ENCODE measurements around the gene IKZF3. TPM values are rescaled to one million over a fixed set of nuclear protein-coding genes. Genes with fewer than 3 reads are reported as not detected.
A peak's percentile ranks its signal among the peaks of the same experiment; 100 is the strongest.
"Not testable (repeated sequence)": the region's sequence is repeated elsewhere in the genome, so short reads cannot be mapped to it uniquely, and the experiment has no call there.

IKZF3 gene
- total RNA-seq (1 to 10 TPM in 2 of 6 donors, under 1 TPM in 4; 0.32 to 1.2 (median 0.84) TPM), polyA plus RNA-seq (under 1 TPM; 0.12 to 0.15 TPM)

- H3K27me3 ChIP-seq, result peaks cover 7 to 56% (median 17%) of the 10 kb centered on the region in 4 donors
- peak within 1 kb of the TSS in 1 of 4 donors; percentile 25 for H3K4me3 ChIP-seq
- H3K4me1 ChIP-seq, result peaks cover 0 to 10% (median 0%) of the 10 kb centered on the region in 3 donors
- 2 to 3% methylated on average over 50 of the region's 50 CpGs for WGBS, 2 donors
- no peaks in the 10 kb centered on the region for H3K9me3 ChIP-seq
- ATAC-seq (peak; percentile 99), FAIRE-seq (no peak), DNase-seq (peak; percentile 63 to 92 (median 73))
- no peak for TF ChIP-seq CTCF (IDR thresholded peaks at IDR 0.05)
- intact Hi-C loops (cut with DNase I), result no loop called here
- no peaks in the 10 kb centered on the region for H3K36me3 ChIP-seq
- H3K27ac ChIP-seq, result no peak within 1 kb of the TSS
These were observed at the start of gene IKZF3 for GRCh38 chr17:39863918-39864746. TSS of gene IKZF3 (minus strand) at chr17:39864312. CDS start at chr17:39864126, 186 bp downstream.

GRCh38 chr17:39908789-39909352 is 44.8 kb upstream of the IKZF3 start:
- no peak for TF ChIP-seq CTCF (IDR thresholded peaks at IDR 0.05)
- Histone ChIP-seq H3K36me3 (no peaks in the 10 kb centered on the region), H3K4me3 (no peak overlapping the region), H3K4me1 (no peaks in the 10 kb centered on the region), H3K27me3 (no peaks in the 10 kb centered on the region), H3K27ac (no peak overlapping the region), H3K9me3 (no peaks in the 10 kb centered on the region)
- ATAC-seq (no peak), FAIRE-seq (no peak), DNase-seq (no peak)
- WGBS, 2 donors, result 90 to 93% methylated on average over 6 of the region's 6 CpGs
- intact Hi-C loops (cut with DNase I), result no loop called here

GRCh38 chr17:39904990-39905288 is 40.8 kb upstream of the IKZF3 start:
- no peak for ATAC-seq
- no peak for FAIRE-seq
- no peaks in the 10 kb centered on the region for H3K4me1 ChIP-seq

GRCh38 chr17:39903158-39903884 is 39.2 kb upstream of the IKZF3 start:
- ATAC-seq, result no peak
- Histone ChIP-seq H3K27me3 (no peaks in the 10 kb centered on the region), H3K4me3 (no peak overlapping the region), H3K36me3 (no peaks in the 10 kb centered on the region), H3K9me3 (no peaks in the 10 kb centered on the region), H3K27ac (no peak overlapping the region), H3K4me1 (no peaks in the 10 kb centered on the region)
- DNase-seq, result no peak
- no peak for TF ChIP-seq CTCF (IDR thresholded peaks at IDR 0.05)
- 96 to 100% methylated on average over 4 of the region's 4 CpGs for WGBS, 2 donors
- intact Hi-C loops (cut with DNase I), result no loop called here
- no peak for FAIRE-seq

More at GRCh38 chr17:39904990-39905288, 40.8 kb upstream of the IKZF3 start:
- H3K4me3 ChIP-seq, result no peak overlapping the region
- intact Hi-C loops (cut with DNase I), result no loop called here
- 74 to 79% methylated on average over 3 of the region's 3 CpGs for WGBS, 2 donors
- H3K36me3 ChIP-seq, result no peaks in the 10 kb centered on the region
- H3K27me3 ChIP-seq, result no peaks in the 10 kb centered on the region
- TF ChIP-seq CTCF (IDR thresholded peaks at IDR 0.05), result no peak
- DNase-seq, result no peak
- H3K27ac ChIP-seq, result no peak overlapping the region
- no peaks in the 10 kb centered on the region for H3K9me3 ChIP-seq

- WGBS, 2 donors, result 90% methylated on average over 2 of the region's 2 CpGs
- H3K27me3 ChIP-seq; FAIRE-seq; H3K27ac ChIP-seq; H3K9me3 ChIP-seq; ATAC-seq; H3K4me1 ChIP-seq; DNase-seq; H3K36me3 ChIP-seq; intact Hi-C loops (cut with DNase I); H3K4me3 ChIP-seq: not testable (repeated sequence)
These were observed 37.9 kb upstream of the IKZF3 start for GRCh38 chr17:39902027-39902426.
